Mucosa of descending colon (tissue), 3 donors: ENCODE measurements around the gene HIRIP3. TPM values are rescaled to one million over a fixed set of nuclear protein-coding genes. Genes with fewer than 3 reads are reported as not detected.

Source experiments
- ATAC-seq: fragments of 200-7000 bp; cut with Tn5 transposase; one replicate; pipeline ENCODE4 v1.9.1; 2020; ENCODE audit warnings: mild to moderate bottlenecking, moderate library complexity
- DNase-seq, 3 donors: peaks; one replicate each; pipeline ENCODE4 v3.0.0-alpha.2; 2020
- H3K36me3 ChIP-seq: fragments of 200-600 bp; one replicate; pipeline ENCODE4 v1.8.0; 2021; ENCODE audit warnings: low read depth, mild to moderate bottlenecking
- H3K4me1 ChIP-seq: fragments of 200-600 bp; one replicate; pipeline ENCODE4 v1.8.0; 2021; ENCODE audit warnings: low read depth, mild to moderate bottlenecking
- H3K4me3 ChIP-seq: fragments of 200-600 bp; one replicate; pipeline ENCODE4 v1.8.0; 2021; ENCODE audit warnings: mild to moderate bottlenecking
- H3K9me3 ChIP-seq: fragments of 200-600 bp; one replicate; pipeline ENCODE4 v1.8.0; 2021; ENCODE audit warnings: mild to moderate bottlenecking
- CTCF ChIP-seq: fragments of 200-600 bp; IDR thresholded peaks from one replicate; pipeline ENCODE4 v1.8.0; 2022; ENCODE audit warnings: antibody characterized with exemption, mild to moderate bottlenecking
- intact Hi-C, 2 donors: fragments of 100-400 bp; cut with DNase I in 1 of 2; cut with micrococcal nuclease in 1 of 2; formaldehyde crosslinking; loops; one replicate each; pipeline versions ENCODE4 v1.11.0 to v1.11.1; 2022; cut with DNase I, micrococcal nuclease
- total RNA-seq, 3 donors: library from RNA; stranded (reverse); fragmentation: NEBNext Ultra II Directional in 2 of 3; extraction: Animal tissue kit (Norgen Biotek cat#: 25700) in 2 of 3; gene quantifications; one replicate each; pipeline versions ENCODE4 v1.2.1 to v1.2.4, GENCODE V29; 2021 to 2023
- donor health status: DM: no; HTN: no; CAD: no; lungs with moderate emphysema.
- donor health status: DM: no; HTN: no; CAD: no.
- donor health status: DM: no; HTN: yes; CAD: no.

The HIRIP3 gene
- total RNA-seq, 3 donors from 2014 or later: 11.3 to 21.3 (median 11.9) TPM

DNA sequence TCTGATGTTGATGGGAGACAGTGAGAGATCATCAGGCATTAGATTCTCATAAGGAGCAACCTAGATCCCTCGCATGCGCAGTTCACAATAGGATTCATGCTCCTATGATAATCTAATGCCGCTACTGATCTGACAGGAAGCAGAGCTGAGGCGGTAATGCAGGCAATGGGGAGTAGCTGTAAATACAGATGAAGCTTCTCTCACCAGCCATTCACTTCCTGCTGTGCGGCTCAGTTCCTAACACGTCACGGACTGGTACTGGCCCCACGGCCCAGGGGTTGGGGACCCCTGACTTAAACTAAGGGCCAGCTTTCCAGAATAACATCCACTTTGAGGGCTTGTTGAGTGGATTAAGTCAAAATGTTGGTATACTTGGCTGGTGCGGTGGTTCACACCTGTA lies 36.1 kb downstream of the HIRIP3 start:
- no peak overlapping the region for H3K4me3 ChIP-seq
- no peak for TF ChIP-seq CTCF
- peaks cover 10% of the 10 kb centered on the region for H3K4me1 ChIP-seq
- H3K36me3 ChIP-seq: no peaks in the 10 kb centered on the region
- ATAC-seq (no peak), DNase-seq (no peak)
- intact Hi-C loops: no loop called here
- H3K9me3 ChIP-seq: no peaks in the 10 kb centered on the region

GRCh38 chr16:29958756-29959155 lies 36.7 kb downstream of the HIRIP3 start:
- Histone ChIP-seq H3K36me3 (no peaks in the 10 kb centered on the region), H3K4me1 (peaks cover 8% of the 10 kb centered on the region)

GRCh38 chr16:29951625-29952365 lies 43.6 kb downstream of the HIRIP3 start:
- H3K4me3 ChIP-seq: no peak overlapping the region
- intact Hi-C loops: no loop called here
- no peaks in the 10 kb centered on the region for H3K4me1 ChIP-seq
- H3K9me3 ChIP-seq: no peaks in the 10 kb centered on the region
- H3K36me3 ChIP-seq: no peaks in the 10 kb centered on the region
- ATAC-seq (no peak), DNase-seq (no peak)
- no peak for TF ChIP-seq CTCF

More at GRCh38 chr16:29958756-29959155, 36.7 kb downstream of the HIRIP3 start:
- H3K4me3 ChIP-seq: no peak overlapping the region
- no peak for DNase-seq
- intact Hi-C loops: no loop called here
- H3K9me3 ChIP-seq: no peaks in the 10 kb centered on the region
- ATAC-seq: no peak
- TF ChIP-seq CTCF: no peak

DNA sequence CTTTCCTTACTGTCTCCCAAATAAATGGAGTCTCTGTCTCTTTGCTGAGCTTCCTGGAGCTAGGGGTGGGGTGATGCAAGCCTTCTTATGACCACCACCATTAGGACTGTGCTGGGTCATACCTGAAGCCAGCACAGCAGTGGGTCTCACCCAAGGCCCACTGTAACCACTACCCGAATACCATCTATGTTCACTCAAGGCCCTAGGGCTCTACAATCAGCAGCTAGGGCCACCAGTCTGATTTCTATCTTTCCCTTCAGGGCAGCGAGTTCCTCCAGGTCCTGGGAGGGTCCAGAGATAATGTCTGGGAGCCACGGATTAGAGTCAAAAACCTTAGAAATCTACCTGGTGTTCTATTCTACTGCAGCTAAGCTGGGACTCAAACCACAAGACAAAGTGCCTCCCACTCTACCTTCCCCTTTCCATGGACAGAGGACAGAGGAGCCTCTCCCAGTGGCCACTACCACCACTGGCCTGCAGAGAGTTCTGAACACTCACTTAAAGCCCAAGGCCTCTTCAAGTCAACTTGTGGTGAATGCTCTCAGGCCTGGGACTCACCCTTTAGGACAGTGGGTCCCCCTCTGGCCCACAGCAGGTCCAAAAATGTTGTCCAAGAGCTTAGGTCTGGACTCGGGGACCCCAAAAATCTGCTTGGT lies 44.5 kb downstream of the HIRIP3 start:
- no peak for ATAC-seq
- DNase-seq: no peak
- intact Hi-C loops: no loop called here

DNA sequence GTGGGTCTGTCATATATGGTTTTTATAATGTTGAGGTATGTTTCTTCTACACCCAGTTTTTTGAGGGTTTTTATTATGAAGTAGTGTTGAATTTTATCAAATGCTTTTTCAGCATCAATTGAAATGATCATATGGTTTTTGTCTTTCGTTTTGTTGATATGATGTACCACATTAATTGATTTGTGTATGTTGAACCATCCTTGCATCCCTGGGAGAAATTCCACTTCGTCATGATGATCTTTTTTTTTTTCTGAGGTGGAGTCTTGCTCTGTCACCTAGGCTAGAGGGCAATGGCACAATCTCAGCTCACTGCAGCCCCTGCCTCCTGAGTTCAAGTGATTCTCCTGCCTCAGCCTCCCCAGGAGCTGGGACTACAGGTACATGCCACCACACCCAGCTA lies 47.5 kb downstream of the HIRIP3 start:
- Histone ChIP-seq H3K36me3 (no peaks in the 10 kb centered on the region), H3K4me1 (peaks cover under 1% of the 10 kb centered on the region), H3K9me3 (no peaks in the 10 kb centered on the region), H3K4me3 (no peak overlapping the region)
- intact Hi-C loops: no loop called here
- DNase-seq (no peak), ATAC-seq (no peak)
- TF ChIP-seq CTCF: no peak

More for the DNA sequence above, 44.5 kb downstream of the HIRIP3 start:
- H3K4me1 ChIP-seq: no peaks in the 10 kb centered on the region
- H3K36me3 ChIP-seq: no peaks in the 10 kb centered on the region
- H3K4me3 ChIP-seq: no peak overlapping the region
- H3K9me3 ChIP-seq: no peaks in the 10 kb centered on the region
- TF ChIP-seq CTCF: no peak
